K562 (cell line): ENCODE data around the gene TLE6. TPM values are rescaled to one million over a fixed set of nuclear protein-coding genes. Genes with fewer than 3 reads are reported as not detected.

Source experiments
- CREB1 ChIP-seq, 2 experiments: sonication (generic) in 1 of 2; formaldehyde crosslinking in 1 of 2; IDR thresholded peaks; 2 replicates each; pipeline versions ENCODE4 v1.6.1 to v1.8.0; 2012 to 2022; ENCODE audit warnings: inconsistent platforms in 1 of 2, mild to moderate bottlenecking in 1 of 2, missing genetic modification reagents in 1 of 2, moderate library complexity in 1 of 2
- PCBP1 ChIP-seq: fragments of 200-400 bp; formaldehyde crosslinking; IDR thresholded peaks from 2 replicates; pipeline ENCODE4 v1.6.1; 2018; ENCODE audit warnings: mild to moderate bottlenecking, low read depth, low read length; ENCODE audit not compliant: poor library complexity, severe bottlenecking
- SMARCB1 ChIP-seq: IDR thresholded peaks from 2 replicates; pipeline ENCODE4 v1.6.1; 2011; ENCODE audit warnings: improper control_type of control experiment, low read depth; ENCODE audit not compliant: insufficient read length
- TAF7 ChIP-seq: fragments of 450-650 bp; IDR thresholded peaks from 2 replicates; pipeline ENCODE4 v1.6.1; 2016; ENCODE audit warnings: missing genetic modification characterization, missing compliant biosample characterization
- TOE1 ChIP-seq, 2 experiments: fragments of 450-650 bp in 1 of 2; sonication (generic) in 1 of 2; formaldehyde crosslinking in 1 of 2; IDR thresholded peaks; 2 replicates each; pipeline versions ENCODE4 v1.7.1 to v1.8.0; 2016 to 2022; ENCODE audit warnings: borderline replicate concordance in 2 of 2, mild to moderate bottlenecking in 2 of 2, antibody characterized with exemption in 1 of 2, inconsistent platforms in 1 of 2, low read depth in 1 of 2, missing genetic modification reagents in 1 of 2, moderate library complexity in 1 of 2
- ZBTB7A ChIP-seq: IDR thresholded peaks from 2 replicates; pipeline ENCODE4 v1.6.1; 2011; ENCODE audit warnings: low read depth, mild to moderate bottlenecking, low read length, moderate library complexity, borderline replicate concordance; ENCODE audit not compliant: control insufficient read depth
- ZBTB8A ChIP-seq: fragments of 450-650 bp; IDR thresholded peaks from 2 replicates; pipeline ENCODE4 v1.6.1; 2018; ENCODE audit warnings: mild to moderate bottlenecking, moderate library complexity; ENCODE audit not compliant: partially characterized antibody
- ZNF224 ChIP-seq: sonication (generic); formaldehyde crosslinking; IDR thresholded peaks from 2 replicates; pipeline ENCODE4 v1.8.0; 2022; ENCODE audit warnings: mild to moderate bottlenecking, missing genetic modification reagents
- ZNF644 ChIP-seq: fragments of 200-800 bp; sonication (Bioruptor generic); IDR thresholded peaks from 2 replicates; pipeline ENCODE4 v1.6.1; 2016; ENCODE audit warnings: low read depth, missing genetic modification characterization, missing compliant biosample characterization
- ZNF717 ChIP-seq: fragments of 250-450 bp; sonication (Bioruptor Pico); IDR thresholded peaks from 2 replicates; pipeline ENCODE4 v1.5.0; 2021
- polyA plus RNA-seq, 8 experiments: library from polyadenylated mRNA; depleted of rRNA in 4 of 8; stranded (reverse) in 5 of 8; unstranded in 3 of 8; fragments of >200 nt; fragmentation: Nextera tagmentation in 2 of 8; fragmentation: Illumina TruSeq in 1 of 8; extraction: Ambion mirVana in 2 of 8; extraction: Trizol in 1 of 8; gene quantifications; 2 replicates each; pipeline versions ENCODE4 v1.2.1 to v1.2.3, GENCODE V29; 2011 to 2014; ENCODE audit warnings: inconsistent platforms in 1 of 8, missing spikeins in 1 of 8
- total RNA-seq, 7 experiments: library from RNA; depleted of rRNA in 6 of 7; stranded (reverse); fragments of >200 nt in 6 of 7; fragmentation: Illumina TruSeq in 2 of 7; extraction: Trizol in 2 of 7; gene quantifications; 2 replicates each; pipeline versions ENCODE4 v1.2.1 to v1.2.3, GENCODE V29; 2011 to 2021; ENCODE audit warnings: low replicate concordance in 1 of 7
- TF ChIP-seq, protein P1 (sequence below): fragments of 250-450 bp; sonication (Bioruptor Pico); IDR thresholded peaks from 2 replicates; pipeline ENCODE4 v1.5.1; 2021; ENCODE audit warnings: mild to moderate bottlenecking
- TF ChIP-seq, protein P2 (sequence below), 2 experiments: fragments of 450-650 bp; IDR thresholded peaks; 2 replicates each; pipeline ENCODE4 v1.6.1; 2016; ENCODE audit warnings: mild to moderate bottlenecking in 2 of 2, borderline replicate concordance in 1 of 2, low read depth in 1 of 2, moderate library complexity in 1 of 2
- TF ChIP-seq, protein P3 (sequence below): fragments of 450-650 bp; formaldehyde crosslinking; IDR thresholded peaks from 2 replicates; pipeline ENCODE4 v1.4.0; 2022; ENCODE audit warnings: missing genetic modification characterization

Gene TLE6
- total and polyA plus RNA-seq, 9 of the 15 experiments (the other 6 are each of a cell fraction or from before 2014, with no cell fraction given): 1.1 to 6.1 (median 2.5) TPM

GRCh38 chr19:2944775-2945574 lies 32.4 kb upstream of the TLE6 start, which contains the start of gene ZNF77 (continued):
- TF ChIP-seq ZBTB8A (no peak), CREB1 (IDR thresholded peaks at IDR 0.05) (peak; percentile 82), CREB1 (CRISPR knock-in tag; IDR thresholded peaks at IDR 0.05) (peak; percentile 93), SMARCB1 (no peak), ZNF717 (no peak), TOE1 (IDR thresholded peaks at IDR 0.05; ENCODE audit: borderline replicate concordance) (peak; percentile 53; the same call in 1 of the 2 replicates), TOE1 (CRISPR knock-in tag; IDR thresholded peaks at IDR 0.05; ENCODE audit: borderline replicate concordance, low read depth) (0 out of 2 replicates have a peak, but pooled peaks have one; percentile 47), PCBP1 (no peak), ZNF224 (CRISPR knock-in tag) (peak; percentile 20; the same call in 1 of the 2 replicates), TAF7 (no peak), ZBTB7A (peak; percentile 57; the same call in 1 of the 2 replicates), ZNF644 (peak; percentile 52; the same call in 1 of the 2 replicates)
- TF ChIP-seq, protein P1, sequence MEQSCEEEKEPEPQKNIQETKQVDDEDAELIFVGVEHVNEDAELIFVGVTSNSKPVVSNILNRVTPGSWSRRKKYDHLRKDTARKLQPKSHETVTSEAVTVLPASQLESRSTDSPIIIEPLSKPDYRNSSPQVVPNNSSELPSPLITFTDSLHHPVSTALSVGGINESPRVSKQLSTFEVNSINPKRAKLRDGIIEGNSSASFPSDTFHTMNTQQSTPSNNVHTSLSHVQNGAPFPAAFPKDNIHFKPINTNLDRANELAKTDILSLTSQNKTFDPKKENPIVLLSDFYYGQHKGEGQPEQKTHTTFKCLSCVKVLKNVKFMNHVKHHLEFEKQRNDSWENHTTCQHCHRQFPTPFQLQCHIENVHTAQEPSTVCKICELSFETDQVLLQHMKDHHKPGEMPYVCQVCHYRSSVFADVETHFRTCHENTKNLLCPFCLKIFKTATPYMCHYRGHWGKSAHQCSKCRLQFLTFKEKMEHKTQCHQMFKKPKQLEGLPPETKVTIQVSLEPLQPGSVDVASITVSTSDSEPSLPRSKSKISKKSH (CRISPR knock-in tag): no peak
- TF ChIP-seq, protein P2, sequence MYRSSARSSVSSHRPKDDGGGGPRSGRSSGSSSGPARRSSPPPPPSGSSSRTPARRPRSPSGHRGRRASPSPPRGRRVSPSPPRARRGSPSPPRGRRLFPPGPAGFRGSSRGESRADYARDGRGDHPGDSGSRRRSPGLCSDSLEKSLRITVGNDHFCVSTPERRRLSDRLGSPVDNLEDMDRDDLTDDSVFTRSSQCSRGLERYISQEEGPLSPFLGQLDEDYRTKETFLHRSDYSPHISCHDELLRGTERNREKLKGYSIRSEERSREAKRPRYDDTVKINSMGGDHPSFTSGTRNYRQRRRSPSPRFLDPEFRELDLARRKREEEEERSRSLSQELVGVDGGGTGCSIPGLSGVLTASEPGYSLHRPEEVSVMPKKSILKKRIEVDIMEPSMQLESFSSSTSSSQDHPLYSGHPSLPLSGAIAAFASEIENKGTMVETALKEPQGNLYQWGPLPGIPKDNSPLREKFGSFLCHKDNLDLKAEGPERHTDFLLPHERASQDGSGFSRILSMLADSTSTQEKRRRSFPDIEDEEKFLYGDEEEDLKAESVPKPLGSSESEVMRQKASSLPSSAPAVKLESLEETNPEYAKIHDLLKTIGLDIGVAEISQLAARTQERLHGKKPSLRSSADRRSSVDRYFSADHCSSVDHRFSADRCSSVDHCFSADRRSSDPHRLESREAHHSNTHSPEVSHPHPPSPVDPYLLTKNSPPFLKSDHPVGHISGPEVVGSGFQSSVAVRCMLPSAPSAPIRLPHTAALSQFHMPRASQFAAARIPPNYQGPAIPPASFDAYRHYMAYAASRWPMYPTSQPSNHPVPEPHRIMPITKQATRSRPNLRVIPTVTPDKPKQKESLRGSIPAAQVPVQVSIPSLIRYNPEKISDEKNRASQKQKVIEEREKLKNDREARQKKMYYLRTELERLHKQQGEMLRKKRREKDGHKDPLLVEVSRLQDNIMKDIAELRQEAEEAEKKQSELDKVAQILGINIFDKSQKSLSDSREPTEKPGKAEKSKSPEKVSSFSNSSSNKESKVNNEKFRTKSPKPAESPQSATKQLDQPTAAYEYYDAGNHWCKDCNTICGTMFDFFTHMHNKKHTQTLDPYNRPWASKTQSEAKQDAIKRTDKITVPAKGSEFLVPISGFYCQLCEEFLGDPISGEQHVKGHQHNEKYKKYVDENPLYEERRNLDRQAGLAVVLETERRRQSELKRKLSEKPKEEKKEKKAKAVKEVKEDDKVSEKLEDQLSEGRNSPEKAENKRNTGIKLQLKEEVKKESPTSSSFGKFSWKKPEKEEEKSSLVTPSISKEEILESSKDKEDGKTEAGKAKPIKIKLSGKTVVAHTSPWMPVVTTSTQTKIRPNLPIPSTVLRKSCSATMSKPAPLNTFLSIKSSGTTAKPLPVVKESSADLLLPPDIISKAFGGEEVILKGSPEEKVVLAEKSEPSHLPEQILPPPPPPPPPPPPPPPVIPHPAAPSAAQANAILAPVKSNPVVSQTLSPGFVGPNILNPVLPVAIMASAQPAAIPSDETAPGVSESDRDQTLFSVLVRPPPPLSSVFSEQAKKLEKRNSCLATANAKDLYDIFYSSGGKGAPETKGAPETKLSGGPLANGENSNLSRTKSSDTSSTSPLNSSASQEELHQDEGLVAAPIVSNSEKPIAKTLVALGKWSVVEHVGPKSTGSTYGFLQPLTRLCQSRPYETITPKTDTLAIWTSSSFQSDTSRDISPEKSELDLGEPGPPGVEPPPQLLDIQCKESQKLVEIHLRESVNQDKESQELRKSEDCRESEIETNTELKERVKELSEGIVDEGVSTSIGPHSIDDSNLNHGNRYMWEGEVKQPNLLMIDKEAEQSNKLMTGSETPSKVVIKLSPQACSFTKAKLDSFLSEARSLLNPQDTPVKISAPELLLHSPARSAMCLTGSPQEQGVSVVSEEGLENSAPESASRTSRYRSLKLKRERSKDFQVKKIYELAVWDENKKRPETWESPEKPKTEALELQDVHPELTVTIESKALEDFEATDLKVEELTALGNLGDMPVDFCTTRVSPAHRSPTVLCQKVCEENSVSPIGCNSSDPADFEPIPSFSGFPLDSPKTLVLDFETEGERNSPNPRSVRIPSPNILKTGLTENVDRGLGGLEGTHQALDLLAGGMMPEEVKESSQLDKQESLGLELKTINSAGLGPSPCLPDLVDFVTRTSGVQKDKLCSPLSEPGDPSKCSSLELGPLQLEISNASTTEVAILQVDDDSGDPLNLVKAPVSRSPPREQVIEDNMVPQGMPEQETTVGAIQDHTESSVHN (IDR thresholded peaks at IDR 0.05; ENCODE audit: borderline replicate concordance in 1 of 2, low read depth in 1 of 2): no peak
- TF ChIP-seq, protein P3, sequence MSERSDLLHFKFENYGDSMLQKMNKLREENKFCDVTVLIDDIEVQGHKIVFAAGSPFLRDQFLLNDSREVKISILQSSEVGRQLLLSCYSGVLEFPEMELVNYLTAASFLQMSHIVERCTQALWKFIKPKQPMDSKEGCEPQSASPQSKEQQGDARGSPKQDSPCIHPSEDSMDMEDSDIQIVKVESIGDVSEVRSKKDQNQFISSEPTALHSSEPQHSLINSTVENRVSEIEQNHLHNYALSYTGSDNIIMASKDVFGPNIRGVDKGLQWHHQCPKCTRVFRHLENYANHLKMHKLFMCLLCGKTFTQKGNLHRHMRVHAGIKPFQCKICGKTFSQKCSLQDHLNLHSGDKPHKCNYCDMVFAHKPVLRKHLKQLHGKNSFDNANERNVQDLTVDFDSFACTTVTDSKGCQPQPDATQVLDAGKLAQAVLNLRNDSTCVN: no peak
